Natural killer cell (primary cell): Measurements from ENCODE around the gene SCLY. TPM values are rescaled to one million over a fixed set of nuclear protein-coding genes. Genes with fewer than 3 reads are reported as not detected.

ENCODE experiments used
- ATAC-seq, 3 donors: fragments of 150-1000 bp in 2 of 3; fragments of 200-7000 bp in 1 of 3; cut with Tn5 transposase; 1 replicate in 1 of 3; 2 replicates in 2 of 3; pipeline ENCODE4 v1.10.0; 2021; ENCODE audit warnings: mild to moderate bottlenecking in 2 of 3, moderate library complexity in 2 of 3
- DNase-seq, 2 donors: peaks; one replicate each; pipeline versions ENCODE4 v3.0.0 to v3.0.0-alpha.2; 2013 to 2021; ENCODE audit warnings: mixed read lengths in 1 of 2
- H3K27ac ChIP-seq: one replicate; pipeline ENCODE4 v1.5.1; 2013; ENCODE audit warnings: mild to moderate bottlenecking, low read length
- H3K27me3 ChIP-seq: one replicate; pipeline ENCODE4 v1.6.1; 2013; ENCODE audit warnings: low read length; ENCODE audit not compliant: control insufficient read depth, insufficient read depth
- H3K36me3 ChIP-seq: one replicate; pipeline ENCODE4 v1.6.1; 2013; ENCODE audit warnings: low read length; ENCODE audit not compliant: control insufficient read depth, insufficient read depth
- H3K4me1 ChIP-seq: one replicate; pipeline ENCODE4 v1.6.1; 2013; ENCODE audit warnings: low read length; ENCODE audit not compliant: control insufficient read depth, insufficient read depth
- H3K4me3 ChIP-seq: one replicate; pipeline ENCODE4 v1.5.1; 2013; ENCODE audit warnings: low read length
- H3K9me3 ChIP-seq: one replicate; pipeline ENCODE4 v1.6.1; 2013; ENCODE audit warnings: low read length; ENCODE audit not compliant: control insufficient read depth, insufficient read depth
- H3K27ac Mint-ChIP-seq, 2 donors: one replicate each; pipeline ENCODE4 v1.8.0; 2022; ENCODE audit warnings: mild to moderate bottlenecking in 2 of 2, mixed read lengths in 2 of 2, moderate library complexity in 1 of 2
- H3K27me3 Mint-ChIP-seq, 2 donors: one replicate each; pipeline ENCODE4 v1.8.0; 2022; ENCODE audit warnings: low read depth in 2 of 2, mixed read lengths in 2 of 2
- H3K36me3 Mint-ChIP-seq: one replicate; pipeline ENCODE4 v1.8.0; 2022; ENCODE audit warnings: mixed read lengths
- H3K4me1 Mint-ChIP-seq, 2 donors: one replicate each; pipeline ENCODE4 v1.8.0; 2022; ENCODE audit warnings: mixed read lengths in 2 of 2
- H3K4me3 Mint-ChIP-seq: one replicate; pipeline ENCODE4 v1.8.0; 2022; ENCODE audit warnings: mild to moderate bottlenecking, moderate library complexity, mixed read lengths
- H3K9me3 Mint-ChIP-seq, 2 donors: one replicate each; pipeline ENCODE4 v1.8.0; 2022; ENCODE audit warnings: mixed read lengths in 2 of 2
- WGBS: methylation state at CpG from one replicate; pipeline ENCODE4 v1.1.7; 2013; ENCODE audit warnings: missing lambda C conversion rate; ENCODE audit not compliant: insufficient coverage; 5-methylcytosine and 5-hydroxymethylcytosine counted together
- intact Hi-C: fragments of 100-400 bp; cut with micrococcal nuclease; formaldehyde crosslinking; loops from one replicate; pipeline ENCODE4 v1.14.2; 2022
- total RNA-seq, 4 donors: library from RNA; stranded (reverse); fragments of 120-200 nt in 1 of 4; gene quantifications; one replicate each; pipeline versions ENCODE4 v1.2.3 to v1.2.4, GENCODE V29; 2013 to 2022
- TF ChIP-seq, protein P1 (sequence below): fragments of 200-600 bp; IDR thresholded peaks from one replicate; pipeline ENCODE4 v1.8.0; 2022; ENCODE audit warnings: antibody characterized with exemption

The SCLY gene
- total RNA-seq, 3 donors from 2014 or later (not counting 1 experiment from before 2014, with no cell fraction given): 16.3 to 24.6 (median 20.1) TPM

GRCh38 chr2:238081561-238081960 lies 20.8 kb downstream of the SCLY start:
- DNase-seq (no peak), ATAC-seq (no peak)
- H3K27me3 ChIP-seq: no peaks in the 10 kb centered on the region
- intact Hi-C loops: no loop called here
- no peaks in the 10 kb centered on the region for H3K4me1 ChIP-seq
- H3K4me1 Mint-ChIP-seq: no peaks in the 10 kb centered on the region
- no peaks in the 10 kb centered on the region for H3K27me3 Mint-ChIP-seq
- peaks cover 7% of the 10 kb centered on the region for H3K36me3 Mint-ChIP-seq
- no peak overlapping the region for H3K27ac Mint-ChIP-seq
- peaks cover 0 to 4% of the 10 kb centered on the region in 2 donors for H3K9me3 Mint-ChIP-seq
- H3K27ac ChIP-seq: no peak overlapping the region
- H3K9me3 ChIP-seq: no peaks in the 10 kb centered on the region
- TF ChIP-seq, protein P1, sequence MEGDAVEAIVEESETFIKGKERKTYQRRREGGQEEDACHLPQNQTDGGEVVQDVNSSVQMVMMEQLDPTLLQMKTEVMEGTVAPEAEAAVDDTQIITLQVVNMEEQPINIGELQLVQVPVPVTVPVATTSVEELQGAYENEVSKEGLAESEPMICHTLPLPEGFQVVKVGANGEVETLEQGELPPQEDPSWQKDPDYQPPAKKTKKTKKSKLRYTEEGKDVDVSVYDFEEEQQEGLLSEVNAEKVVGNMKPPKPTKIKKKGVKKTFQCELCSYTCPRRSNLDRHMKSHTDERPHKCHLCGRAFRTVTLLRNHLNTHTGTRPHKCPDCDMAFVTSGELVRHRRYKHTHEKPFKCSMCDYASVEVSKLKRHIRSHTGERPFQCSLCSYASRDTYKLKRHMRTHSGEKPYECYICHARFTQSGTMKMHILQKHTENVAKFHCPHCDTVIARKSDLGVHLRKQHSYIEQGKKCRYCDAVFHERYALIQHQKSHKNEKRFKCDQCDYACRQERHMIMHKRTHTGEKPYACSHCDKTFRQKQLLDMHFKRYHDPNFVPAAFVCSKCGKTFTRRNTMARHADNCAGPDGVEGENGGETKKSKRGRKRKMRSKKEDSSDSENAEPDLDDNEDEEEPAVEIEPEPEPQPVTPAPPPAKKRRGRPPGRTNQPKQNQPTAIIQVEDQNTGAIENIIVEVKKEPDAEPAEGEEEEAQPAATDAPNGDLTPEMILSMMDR: no peak
- 96% methylated on average over 16 of the region's 16 CpGs for WGBS
- peaks cover 44% of the 10 kb centered on the region for H3K36me3 ChIP-seq
- H3K4me3 Mint-ChIP-seq: no peak overlapping the region
- H3K4me3 ChIP-seq: no peak overlapping the region

GRCh38 chr2:238082151-238082550 lies 21.4 kb downstream of the SCLY start:
- WGBS: 95% methylated on average over 17 of the region's 17 CpGs
- H3K27ac Mint-ChIP-seq: no peak overlapping the region
- TF ChIP-seq, protein P1: no peak

GRCh38 chr2:238082827-238083226 lies 22.0 kb downstream of the SCLY start:
- Mint-ChIP-seq H3K36me3 (no peaks in the 10 kb centered on the region), H3K27me3 (no peaks in the 10 kb centered on the region), H3K27ac (no peak overlapping the region), H3K9me3 (peaks cover 0 to 4% of the 10 kb centered on the region in 2 donors), H3K4me3 (no peak overlapping the region), H3K4me1 (peaks cover 10 to 11% of the 10 kb centered on the region in 2 donors)
- 93% methylated on average over 7 of the region's 7 CpGs for WGBS
- H3K36me3 ChIP-seq: peaks cover 35% of the 10 kb centered on the region
- ATAC-seq: no peak
- H3K27ac ChIP-seq: no peak overlapping the region
- no peaks in the 10 kb centered on the region for H3K9me3 ChIP-seq
- intact Hi-C loops: no loop called here
- no peaks in the 10 kb centered on the region for H3K27me3 ChIP-seq
- peaks cover 7% of the 10 kb centered on the region for H3K4me1 ChIP-seq
- TF ChIP-seq, protein P1: no peak
- DNase-seq: no peak
- no peak overlapping the region for H3K4me3 ChIP-seq

More at GRCh38 chr2:238082151-238082550, 21.4 kb downstream of the SCLY start:
- H3K9me3 Mint-ChIP-seq: peaks cover 0 to 4% of the 10 kb centered on the region in 2 donors
- H3K36me3 ChIP-seq: peaks cover 40% of the 10 kb centered on the region
- DNase-seq: no peak
- H3K4me1 ChIP-seq: peaks cover 3% of the 10 kb centered on the region
- intact Hi-C loops: no loop called here
- no peak overlapping the region for H3K4me3 Mint-ChIP-seq
- no peaks in the 10 kb centered on the region for H3K9me3 ChIP-seq
- ATAC-seq: no peak
- H3K4me1 Mint-ChIP-seq: peaks cover 4 to 5% of the 10 kb centered on the region in 2 donors
- no peaks in the 10 kb centered on the region for H3K27me3 Mint-ChIP-seq
- H3K36me3 Mint-ChIP-seq: peaks cover under 1% of the 10 kb centered on the region
- H3K4me3 ChIP-seq: no peak overlapping the region
- H3K27me3 ChIP-seq: no peaks in the 10 kb centered on the region
- H3K27ac ChIP-seq: no peak overlapping the region

- no peaks in the 10 kb centered on the region for H3K27me3 ChIP-seq
- H3K27me3 Mint-ChIP-seq: no peaks in the 10 kb centered on the region
- H3K4me1 Mint-ChIP-seq: peaks cover 10 to 11% of the 10 kb centered on the region in 2 donors
- TF ChIP-seq, protein P1: no peak
- no peaks in the 10 kb centered on the region for H3K9me3 ChIP-seq
- H3K4me3 Mint-ChIP-seq: no peak overlapping the region
- intact Hi-C loops: no loop called here
- H3K9me3 Mint-ChIP-seq: peaks cover 0 to 4% of the 10 kb centered on the region in 2 donors
- no peak overlapping the region for H3K4me3 ChIP-seq
- no peak overlapping the region for H3K27ac Mint-ChIP-seq
- no peaks in the 10 kb centered on the region for H3K36me3 Mint-ChIP-seq
- DNase-seq (no peak), ATAC-seq (no peak)
- no peak overlapping the region for H3K27ac ChIP-seq
- peaks cover 9% of the 10 kb centered on the region for H3K4me1 ChIP-seq
- peaks cover 35% of the 10 kb centered on the region for H3K36me3 ChIP-seq
- WGBS: over 99% methylated on average over 5 of the region's 5 CpGs
Measured at GRCh38 chr2:238083919-238084318, 23.1 kb downstream of the SCLY start.
